Parathyroid adenoma (tissue), 2 donors: ENCODE measurements around the gene CAPZA2.

ENCODE experiments used
- H2AFZ ChIP-seq: fragments of 300-600 bp; sonication (generic); one replicate; pipeline ENCODE4 v1.7.0; 2017; ENCODE audit warnings: antibody characterized with exemption, mild to moderate bottlenecking
- H3K27ac ChIP-seq: fragments of 300-600 bp; sonication (generic); one replicate; pipeline ENCODE4 v1.7.0; 2017
- H3K27me3 ChIP-seq: fragments of 300-600 bp; sonication (generic); one replicate; pipeline ENCODE4 v1.7.0; 2017; ENCODE audit warnings: low read length; ENCODE audit not compliant: control insufficient read depth, insufficient read depth
- H3K36me3 ChIP-seq: fragments of 300-600 bp; sonication (generic); one replicate; pipeline ENCODE4 v1.7.0; 2017; ENCODE audit warnings: low read length; ENCODE audit not compliant: control insufficient read depth, insufficient read depth
- H3K4me1 ChIP-seq: fragments of 300-600 bp; sonication (generic); one replicate; pipeline ENCODE4 v1.7.0; 2017; ENCODE audit warnings: control low read depth
- H3K4me2 ChIP-seq: fragments of 300-600 bp; sonication (generic); one replicate; pipeline ENCODE4 v1.7.0; 2017; ENCODE audit warnings: low read length
- H3K4me3 ChIP-seq: fragments of 300-600 bp; sonication (generic); one replicate; pipeline ENCODE4 v1.7.0; 2017; ENCODE audit warnings: low read depth, low read length
- H3K79me2 ChIP-seq: fragments of 300-600 bp; sonication (generic); one replicate; pipeline ENCODE4 v1.7.0; 2017; ENCODE audit warnings: control low read depth
- H3K9ac ChIP-seq: fragments of 300-600 bp; sonication (generic); one replicate; pipeline ENCODE4 v1.7.0; 2017; ENCODE audit warnings: mild to moderate bottlenecking
- H3K9me3 ChIP-seq: fragments of 300-600 bp; sonication (generic); one replicate; pipeline ENCODE4 v1.7.0; 2017; ENCODE audit warnings: low read length; ENCODE audit not compliant: control insufficient read depth
- TF ChIP-seq, protein P1 (sequence below): fragments of 300-600 bp; sonication (generic); IDR thresholded peaks from one replicate; pipeline ENCODE4 v1.7.0; 2017; ENCODE audit warnings: antibody characterized with exemption, mild to moderate bottlenecking
- donor health status: primary hyperparathyroidism.

The CAPZA2 gene

DNA sequence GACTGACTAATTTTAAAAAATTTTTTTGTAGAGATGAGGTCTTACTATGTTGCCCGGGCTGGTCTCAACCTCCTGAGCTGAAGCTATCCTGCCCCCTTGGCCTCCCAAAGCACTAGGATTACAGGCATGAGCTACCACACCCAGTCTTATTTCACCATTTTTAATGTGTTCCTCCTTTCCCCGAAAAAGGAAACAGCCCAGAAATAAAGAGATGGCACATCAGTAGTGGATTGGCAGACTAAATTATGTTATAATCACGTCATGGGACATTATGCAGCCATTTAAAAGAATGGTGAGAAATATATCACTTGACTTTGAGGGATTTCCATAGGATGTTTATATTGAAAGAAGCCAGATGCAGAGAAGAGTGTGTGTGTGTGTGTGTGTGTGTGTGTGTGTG, 40.5 kb downstream of the CAPZA2 start:
- Histone ChIP-seq H3K36me3 (no peaks in the 10 kb centered on the region), H3K79me2 (peaks cover 5% of the 10 kb centered on the region), H3K27me3 (no peaks in the 10 kb centered on the region), H3K27ac (no peak overlapping the region), H3K9me3 (no peaks in the 10 kb centered on the region), H2AFZ (no peak overlapping the region), H3K4me2 (no peak overlapping the region), H3K4me3 (no peak overlapping the region), H3K9ac (no peak overlapping the region), H3K4me1 (no peaks in the 10 kb centered on the region)
- TF ChIP-seq, protein P1, sequence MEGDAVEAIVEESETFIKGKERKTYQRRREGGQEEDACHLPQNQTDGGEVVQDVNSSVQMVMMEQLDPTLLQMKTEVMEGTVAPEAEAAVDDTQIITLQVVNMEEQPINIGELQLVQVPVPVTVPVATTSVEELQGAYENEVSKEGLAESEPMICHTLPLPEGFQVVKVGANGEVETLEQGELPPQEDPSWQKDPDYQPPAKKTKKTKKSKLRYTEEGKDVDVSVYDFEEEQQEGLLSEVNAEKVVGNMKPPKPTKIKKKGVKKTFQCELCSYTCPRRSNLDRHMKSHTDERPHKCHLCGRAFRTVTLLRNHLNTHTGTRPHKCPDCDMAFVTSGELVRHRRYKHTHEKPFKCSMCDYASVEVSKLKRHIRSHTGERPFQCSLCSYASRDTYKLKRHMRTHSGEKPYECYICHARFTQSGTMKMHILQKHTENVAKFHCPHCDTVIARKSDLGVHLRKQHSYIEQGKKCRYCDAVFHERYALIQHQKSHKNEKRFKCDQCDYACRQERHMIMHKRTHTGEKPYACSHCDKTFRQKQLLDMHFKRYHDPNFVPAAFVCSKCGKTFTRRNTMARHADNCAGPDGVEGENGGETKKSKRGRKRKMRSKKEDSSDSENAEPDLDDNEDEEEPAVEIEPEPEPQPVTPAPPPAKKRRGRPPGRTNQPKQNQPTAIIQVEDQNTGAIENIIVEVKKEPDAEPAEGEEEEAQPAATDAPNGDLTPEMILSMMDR: no peak

DNA sequence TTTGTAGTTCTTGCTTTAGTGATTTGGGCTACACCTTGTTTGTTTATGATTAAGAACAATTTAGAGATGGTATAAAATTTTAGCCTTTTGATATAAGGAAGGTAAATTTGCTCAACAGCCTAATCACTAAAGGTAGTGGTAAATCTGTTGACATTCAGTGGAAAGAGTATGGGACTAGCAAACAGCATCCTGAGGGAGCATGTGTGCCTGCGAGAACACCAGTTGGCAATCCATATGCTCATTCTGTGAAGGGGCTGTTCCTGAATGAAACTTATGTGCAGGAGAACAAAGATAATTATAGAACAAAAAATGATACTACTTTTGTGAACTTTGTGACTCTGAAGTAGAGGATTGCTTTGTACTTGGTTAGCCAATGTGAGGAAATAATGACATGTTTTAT, 44.0 kb downstream of the CAPZA2 start:
- Histone ChIP-seq H3K27me3 (no peaks in the 10 kb centered on the region), H3K4me3 (no peak overlapping the region), H3K79me2 (no peaks in the 10 kb centered on the region), H3K4me1 (no peaks in the 10 kb centered on the region), H3K4me2 (no peak overlapping the region), H3K27ac (no peak overlapping the region), H3K9me3 (no peaks in the 10 kb centered on the region), H3K36me3 (no peaks in the 10 kb centered on the region), H2AFZ (no peak overlapping the region), H3K9ac (no peak overlapping the region)
- TF ChIP-seq, protein P1: no peak

DNA sequence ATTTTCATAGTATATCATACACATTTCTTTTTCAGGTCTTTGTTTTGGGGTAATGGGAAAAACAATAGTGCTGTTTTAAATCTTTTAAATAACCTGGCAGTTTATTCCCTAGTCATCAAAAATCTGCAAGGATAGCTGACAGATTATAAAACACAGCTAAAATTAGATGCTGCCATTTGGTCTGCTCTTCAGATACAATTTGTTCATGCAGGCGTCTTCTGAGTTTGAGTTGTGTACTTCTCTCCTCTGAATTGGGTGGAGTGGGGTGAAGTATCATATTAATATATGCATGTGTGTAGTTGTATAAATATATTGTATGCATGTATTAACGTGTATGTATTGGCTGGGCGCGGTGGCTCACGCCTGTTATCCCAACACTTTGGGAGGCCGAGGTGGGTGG, 48.0 kb downstream of the CAPZA2 start:
- Histone ChIP-seq H3K4me3 (no peak overlapping the region), H3K79me2 (no peaks in the 10 kb centered on the region), H3K9ac (no peak overlapping the region), H3K9me3 (no peaks in the 10 kb centered on the region), H3K27ac (no peak overlapping the region), H3K4me1 (no peaks in the 10 kb centered on the region), H3K36me3 (no peaks in the 10 kb centered on the region), H3K27me3 (no peaks in the 10 kb centered on the region), H2AFZ (no peak overlapping the region), H3K4me2 (no peak overlapping the region)
- TF ChIP-seq, protein P1: no peak

DNA sequence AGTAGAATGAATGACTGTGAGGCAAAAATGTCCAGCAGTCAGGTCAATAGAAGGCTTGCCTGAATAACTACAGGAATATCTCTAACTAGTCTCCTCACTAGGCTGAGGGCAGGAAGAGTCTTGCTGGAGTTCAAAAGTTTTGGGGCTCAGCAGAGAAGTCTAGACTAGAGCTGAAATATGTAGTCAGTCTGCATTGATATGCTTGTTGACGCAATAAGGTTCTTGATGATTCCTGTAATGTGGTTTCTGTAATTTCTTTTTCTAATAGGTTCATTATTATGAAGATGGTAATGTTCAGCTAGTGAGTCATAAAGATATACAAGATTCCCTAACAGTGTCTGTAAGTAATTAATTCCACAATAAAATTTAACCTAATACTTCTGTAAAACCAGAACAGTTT, 49.4 kb downstream of the CAPZA2 start:
- TF ChIP-seq, protein P1: no peak
- no peaks in the 10 kb centered on the region for H3K36me3 ChIP-seq
- no peaks in the 10 kb centered on the region for H3K9me3 ChIP-seq
- H2AFZ ChIP-seq: no peak overlapping the region
- no peak overlapping the region for H3K4me3 ChIP-seq
- H3K9ac ChIP-seq: no peak overlapping the region
- H3K79me2 ChIP-seq: no peaks in the 10 kb centered on the region
- H3K4me2 ChIP-seq: no peak overlapping the region
- no peaks in the 10 kb centered on the region for H3K27me3 ChIP-seq
- no peaks in the 10 kb centered on the region for H3K4me1 ChIP-seq
- H3K27ac ChIP-seq: no peak overlapping the region

DNA sequence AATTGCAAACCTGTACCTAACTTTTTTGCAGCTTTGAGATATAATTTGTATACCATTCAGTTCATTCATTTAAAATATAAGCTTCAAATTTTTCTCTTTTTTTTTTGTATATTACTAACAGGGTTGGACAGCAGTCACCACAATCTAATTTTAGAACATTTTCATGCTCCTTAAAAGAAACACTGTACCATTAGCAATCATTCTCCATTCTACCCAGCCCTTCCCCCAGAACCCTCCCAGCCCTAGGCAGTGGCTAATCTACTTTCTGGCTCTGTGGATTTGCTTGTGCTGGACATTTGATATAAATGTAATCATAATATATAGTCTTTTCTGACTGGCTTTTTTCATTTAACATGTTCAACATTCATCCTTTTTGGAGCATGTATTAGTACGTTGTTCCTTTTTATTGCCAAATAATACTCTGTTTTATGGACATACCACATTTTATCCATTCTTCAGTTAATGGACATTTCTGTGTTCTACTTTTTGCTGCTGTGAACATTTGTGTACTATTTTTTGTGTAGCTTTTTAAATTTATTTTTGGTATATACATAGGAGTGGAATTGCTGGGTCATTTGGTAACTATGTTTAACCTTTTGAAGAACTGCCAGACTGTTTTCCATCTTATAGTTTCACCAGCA, 50.0 kb downstream of the CAPZA2 start:
- H3K4me3 ChIP-seq: no peak overlapping the region
- H3K4me2 ChIP-seq: no peak overlapping the region
- no peak overlapping the region for H2AFZ ChIP-seq
- no peaks in the 10 kb centered on the region for H3K79me2 ChIP-seq
- H3K4me1 ChIP-seq: no peaks in the 10 kb centered on the region
- H3K9ac ChIP-seq: no peak overlapping the region
- TF ChIP-seq, protein P1: no peak
- H3K36me3 ChIP-seq: no peaks in the 10 kb centered on the region
- H3K27ac ChIP-seq: no peak overlapping the region
- no peaks in the 10 kb centered on the region for H3K27me3 ChIP-seq
- no peaks in the 10 kb centered on the region for H3K9me3 ChIP-seq
